Activated CD4-positive, alpha-beta T cell treated with anti-CD3 and anti-CD28 coated beads, Interleukin-2, amount 50 U/mL, for 48 hours (primary cell): Measurements from ENCODE around the gene INSIG1.

Experiments
- DNase-seq, 2 experiments: peaks; one replicate each; pipeline ENCODE4 v3.0.0-alpha.2; 2020

Gene INSIG1

DNA sequence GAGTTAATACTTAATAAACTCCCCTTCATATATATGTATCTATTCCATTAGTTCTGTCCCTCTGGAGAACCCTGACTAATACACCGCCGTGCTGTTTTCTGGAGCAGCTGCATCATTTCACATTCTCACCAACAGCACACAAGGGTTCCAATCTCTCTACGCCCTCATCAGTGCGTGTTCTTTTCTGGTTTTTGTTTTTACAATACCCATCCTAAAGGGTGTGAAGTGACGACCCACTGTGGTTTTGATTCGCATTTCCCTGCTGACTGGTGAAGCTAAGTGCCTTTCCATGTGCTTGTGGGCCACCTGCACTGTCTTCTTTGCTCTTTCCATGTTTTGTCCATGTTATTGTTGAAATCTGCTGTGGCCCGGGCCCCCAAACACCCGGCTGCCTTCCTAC is 11.0 kb upstream of the INSIG1 start:
- no peak for DNase-seq

DNA sequence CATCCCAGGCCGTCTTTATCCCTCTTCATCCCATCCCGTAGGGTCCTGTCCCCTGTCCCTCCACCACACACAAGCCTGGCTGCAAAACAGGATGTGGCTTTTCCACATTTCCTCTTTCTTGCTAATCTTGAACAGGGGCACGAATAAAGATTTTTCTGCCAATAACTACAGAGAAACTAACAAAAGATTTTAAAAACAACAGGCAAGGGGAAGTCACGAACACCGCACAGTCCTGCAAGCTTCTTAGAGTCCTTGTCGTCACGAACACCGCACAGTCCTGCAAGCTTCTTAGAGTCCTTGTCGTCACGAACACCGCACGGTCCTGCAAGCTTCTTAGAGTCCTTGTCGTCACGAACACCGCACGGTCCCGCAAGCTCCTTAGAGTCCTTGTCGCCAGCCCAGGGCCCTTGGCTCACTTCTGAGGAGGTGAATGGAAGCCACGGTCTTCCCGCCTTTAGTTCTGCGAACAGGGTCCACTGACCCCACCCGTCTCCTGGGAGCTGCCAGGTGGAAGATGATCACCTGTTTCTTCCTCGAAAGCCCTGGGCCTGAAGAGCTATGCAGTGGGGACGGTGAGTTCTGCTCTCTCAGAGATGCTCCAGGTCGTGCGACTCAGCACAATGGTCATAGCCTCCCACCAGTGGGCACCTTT is 10.3 kb upstream of the INSIG1 start:
- DNase-seq = no peak

GRCh38 chr7:155288055-155288454 is 9.6 kb upstream of the INSIG1 start:
- no peak for DNase-seq

DNA sequence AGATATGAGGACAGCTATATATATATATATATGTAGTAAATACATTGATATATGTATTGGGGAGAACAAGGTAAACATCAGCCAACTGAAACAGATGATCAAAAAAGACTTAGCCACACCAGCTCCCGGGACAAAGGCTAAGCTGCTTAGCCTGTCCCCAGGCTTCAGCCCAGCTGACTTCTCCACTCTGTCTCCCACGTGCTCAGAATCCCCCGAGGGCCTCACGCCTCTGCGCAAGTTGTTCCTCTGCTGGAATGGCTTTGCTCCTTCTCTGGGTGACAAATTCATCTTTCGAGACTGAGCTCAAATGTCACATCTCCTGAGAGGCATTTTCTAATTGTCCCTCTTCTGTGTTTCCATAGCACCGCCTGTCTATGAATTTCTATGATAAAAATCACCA is 8.6 kb upstream of the INSIG1 start:
- DNase-seq = no peak

DNA sequence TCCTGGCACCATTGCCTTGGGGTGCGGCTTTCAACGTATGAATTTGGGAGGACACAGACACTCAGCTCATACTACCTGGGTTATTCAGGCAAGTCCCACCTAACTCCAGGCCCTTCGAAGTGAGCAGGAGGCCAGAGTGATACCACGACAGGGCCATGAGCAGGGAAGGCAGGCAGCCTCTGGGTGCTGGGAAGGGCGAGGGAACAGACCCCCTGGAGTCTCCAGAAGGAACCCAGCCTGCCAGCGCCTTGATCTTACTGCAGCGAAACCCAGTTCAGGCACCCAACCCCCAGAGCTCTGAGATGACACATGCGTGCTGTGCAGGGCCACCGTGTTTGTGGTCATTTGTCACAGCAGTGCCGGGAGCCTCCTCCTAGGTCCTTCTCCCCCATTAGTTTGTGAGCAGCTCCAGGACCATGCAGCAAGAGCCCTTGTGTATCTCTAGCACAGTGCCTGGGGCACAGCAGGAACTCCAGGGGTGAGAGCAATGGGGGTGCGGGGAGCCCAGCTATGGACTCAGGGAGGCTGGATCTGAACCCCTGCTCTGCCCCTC is 7.7 kb upstream of the INSIG1 start:
- DNase-seq = no peak

DNA sequence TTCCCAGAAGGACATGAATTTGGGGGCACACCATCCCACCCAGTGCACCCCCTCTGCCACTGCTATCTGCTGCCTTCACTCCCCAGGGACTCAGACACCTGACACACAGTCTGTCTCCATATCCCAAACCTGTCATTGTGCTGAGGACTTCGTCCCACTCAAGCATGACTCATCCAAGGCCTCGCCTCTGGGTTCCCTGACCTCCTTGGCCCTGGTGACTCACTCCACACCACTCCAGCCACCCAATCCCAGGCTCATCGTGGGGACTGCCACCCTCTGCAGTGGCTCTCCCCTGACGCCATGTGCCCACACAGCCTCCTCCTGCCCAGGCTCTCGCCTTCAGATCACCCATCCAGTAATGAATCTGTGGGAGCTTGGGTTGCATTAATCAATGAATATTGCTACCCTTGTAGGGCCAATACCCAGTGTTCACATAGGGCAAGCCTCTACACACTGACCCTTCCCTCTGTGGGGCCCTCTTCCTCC is 6.6 kb upstream of the INSIG1 start:
- DNase-seq = peak; percentile 24 to 44

DNA sequence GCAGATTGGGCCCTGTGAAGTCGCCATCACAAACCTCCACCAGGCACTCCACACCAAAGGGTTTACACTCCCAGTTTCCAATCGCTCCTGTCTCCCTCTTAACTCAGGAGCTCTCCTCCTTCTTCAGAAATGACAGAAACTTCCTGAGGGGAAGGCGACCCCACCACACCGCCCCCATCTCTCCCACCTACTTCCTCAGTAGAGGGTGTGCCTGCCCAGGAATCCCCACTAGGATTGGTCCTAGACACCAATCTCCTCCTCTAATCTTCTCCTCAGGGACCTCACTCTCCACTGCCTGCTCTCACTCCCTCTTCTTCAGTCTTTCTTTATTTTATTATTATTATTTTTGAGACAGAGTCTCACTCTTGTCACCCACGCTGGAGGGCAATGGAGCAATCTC is 5.9 kb upstream of the INSIG1 start:
- no peak for DNase-seq

DNA sequence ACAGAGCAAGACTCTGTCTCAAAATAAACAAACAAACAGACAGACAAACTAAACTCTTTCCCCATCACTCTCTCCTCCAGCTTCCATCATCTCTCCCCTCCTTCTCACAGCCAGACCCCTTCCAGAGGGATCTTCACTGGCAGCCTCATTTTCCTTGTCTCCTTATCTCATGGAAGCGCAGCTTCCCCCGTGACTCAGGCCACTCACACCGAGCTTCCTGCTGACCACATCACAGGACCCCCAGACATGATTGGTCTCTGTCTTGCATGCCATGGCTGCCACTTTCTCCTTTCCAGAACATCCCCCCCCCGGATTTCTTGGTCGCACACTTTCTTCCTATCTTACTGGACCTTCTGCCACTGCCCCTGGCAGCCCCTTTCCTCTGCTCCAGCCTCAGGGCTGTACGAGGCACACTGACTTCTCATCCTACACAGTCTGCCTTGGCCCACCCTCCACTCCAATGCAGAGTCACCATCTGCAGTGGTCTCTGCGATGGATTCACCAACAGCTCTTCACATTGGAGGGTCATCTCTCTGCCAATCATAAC is 4.9 kb upstream of the INSIG1 start:
- DNase-seq = no peak

DNA sequence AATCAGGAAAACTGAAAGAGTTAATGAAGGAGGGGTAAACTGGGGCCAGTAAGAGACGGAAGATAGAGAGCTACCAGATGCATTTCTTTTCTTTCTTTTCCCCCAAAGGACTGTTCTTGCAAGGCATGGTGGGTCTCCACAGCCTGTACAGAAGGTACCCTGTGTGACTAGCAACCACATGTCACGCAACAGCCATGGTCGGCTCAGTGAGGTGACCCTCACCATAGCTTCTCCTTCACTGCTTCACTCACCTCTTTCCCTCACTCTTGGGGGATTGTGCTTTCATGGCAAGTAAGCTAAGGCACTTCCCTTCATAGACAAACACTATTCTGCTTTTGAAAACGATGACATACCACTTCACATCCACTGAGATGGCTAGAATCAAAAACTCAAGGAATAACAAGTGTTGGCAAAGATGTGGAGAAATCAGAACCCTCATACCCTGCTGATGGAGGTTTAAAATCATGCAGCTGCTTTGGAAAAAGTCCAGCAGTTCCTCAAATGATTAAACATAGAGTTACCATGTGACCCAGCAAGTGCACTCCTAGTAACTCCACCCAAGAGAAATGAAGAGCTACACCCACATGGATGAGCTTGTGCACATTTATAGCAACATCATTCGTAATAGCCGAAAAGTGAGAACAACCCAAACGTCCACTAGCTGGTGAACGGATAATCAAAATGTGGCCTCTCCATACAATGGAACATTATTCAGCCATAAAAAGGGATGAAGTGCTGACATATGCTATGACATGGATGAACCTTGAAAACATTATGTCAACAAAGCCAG is 3.8 kb upstream of the INSIG1 start:
- no peak for DNase-seq

DNA sequence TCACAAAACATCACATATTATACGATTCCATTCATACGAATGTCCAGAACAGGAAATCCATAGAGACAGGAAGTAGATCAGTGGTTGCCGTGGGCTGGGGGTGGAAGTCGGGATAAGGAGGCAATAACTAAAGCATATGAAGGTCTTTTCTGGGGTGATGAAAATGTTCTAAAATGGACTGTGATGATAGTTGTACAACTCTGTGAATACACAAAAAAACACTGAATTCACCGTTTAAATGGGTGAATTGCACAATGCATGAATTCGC is 3.2 kb upstream of the INSIG1 start:
- DNase-seq = no peak

GRCh38 chr7:155295511-155295910 is 2.2 kb upstream of the INSIG1 start:
- DNase-seq = no peak

DNA sequence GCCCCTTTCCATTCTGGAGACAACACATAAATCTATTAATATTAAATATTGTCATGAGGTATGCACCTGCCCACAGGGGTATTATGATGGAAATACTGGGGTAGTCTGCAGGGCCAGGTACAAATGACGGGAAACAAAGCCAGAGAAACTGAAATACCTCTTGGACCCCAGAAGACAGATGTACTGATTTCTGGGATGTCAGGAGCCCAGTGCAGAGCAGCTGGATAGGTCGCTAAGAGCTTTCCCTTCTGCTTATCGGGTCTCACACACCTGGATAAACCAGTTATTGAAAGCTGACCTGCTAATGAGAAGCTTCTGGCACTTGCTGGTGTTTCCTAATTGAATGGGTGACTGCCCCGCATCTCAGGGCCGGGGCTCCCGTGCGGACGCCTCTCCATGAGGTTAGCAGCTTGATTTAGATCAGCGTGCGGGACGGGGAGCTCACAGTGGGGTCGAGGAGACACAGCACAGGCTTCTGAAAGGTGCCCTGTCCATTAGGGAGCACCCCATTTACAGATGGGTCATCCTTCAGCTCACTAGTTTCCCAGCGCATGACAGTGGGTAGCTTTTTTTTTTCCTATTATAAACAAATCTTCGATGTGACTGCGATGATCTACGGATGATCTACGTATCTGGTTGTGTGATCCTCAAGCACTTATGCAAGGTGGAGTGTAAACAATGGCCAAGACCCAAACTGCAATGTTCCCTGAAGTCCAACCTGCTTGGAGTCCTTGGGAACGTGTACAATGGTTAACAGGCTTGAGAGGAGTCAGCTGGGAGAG is 1.5 kb upstream of the INSIG1 start:
- no peak for DNase-seq

GRCh38 chr7:155296788-155297516 is 726 bp upstream of the INSIG1 start:
- DNase-seq = peak; percentile 80 to 85

DNA sequence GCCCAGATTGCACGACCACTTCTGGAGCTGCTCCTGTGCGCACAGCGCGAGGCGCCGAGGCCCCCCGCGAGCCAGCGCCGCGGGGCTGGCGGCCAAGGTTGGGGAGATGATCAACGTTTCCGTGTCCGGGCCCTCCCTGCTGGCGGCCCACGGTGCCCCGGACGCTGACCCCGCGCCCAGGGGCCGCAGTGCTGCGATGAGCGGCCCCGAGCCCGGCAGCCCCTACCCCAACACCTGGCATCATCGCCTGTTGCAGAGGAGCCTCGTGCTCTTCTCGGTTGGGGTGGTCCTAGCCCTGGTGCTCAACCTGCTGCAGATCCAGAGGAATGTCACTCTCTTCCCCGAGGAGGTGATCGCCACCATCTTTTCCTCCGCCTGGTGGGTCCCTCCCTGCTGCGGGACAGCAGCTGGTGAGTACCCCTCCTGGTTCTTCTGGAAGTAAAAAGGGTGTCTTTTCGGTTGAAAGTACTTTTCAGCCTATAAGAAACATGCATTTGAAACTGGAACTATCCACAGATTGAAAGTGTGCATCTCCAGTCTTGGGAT is 683 bp downstream of the INSIG1 start:
- DNase-seq = peak in 1 of 2 experiments; percentile 24

DNA sequence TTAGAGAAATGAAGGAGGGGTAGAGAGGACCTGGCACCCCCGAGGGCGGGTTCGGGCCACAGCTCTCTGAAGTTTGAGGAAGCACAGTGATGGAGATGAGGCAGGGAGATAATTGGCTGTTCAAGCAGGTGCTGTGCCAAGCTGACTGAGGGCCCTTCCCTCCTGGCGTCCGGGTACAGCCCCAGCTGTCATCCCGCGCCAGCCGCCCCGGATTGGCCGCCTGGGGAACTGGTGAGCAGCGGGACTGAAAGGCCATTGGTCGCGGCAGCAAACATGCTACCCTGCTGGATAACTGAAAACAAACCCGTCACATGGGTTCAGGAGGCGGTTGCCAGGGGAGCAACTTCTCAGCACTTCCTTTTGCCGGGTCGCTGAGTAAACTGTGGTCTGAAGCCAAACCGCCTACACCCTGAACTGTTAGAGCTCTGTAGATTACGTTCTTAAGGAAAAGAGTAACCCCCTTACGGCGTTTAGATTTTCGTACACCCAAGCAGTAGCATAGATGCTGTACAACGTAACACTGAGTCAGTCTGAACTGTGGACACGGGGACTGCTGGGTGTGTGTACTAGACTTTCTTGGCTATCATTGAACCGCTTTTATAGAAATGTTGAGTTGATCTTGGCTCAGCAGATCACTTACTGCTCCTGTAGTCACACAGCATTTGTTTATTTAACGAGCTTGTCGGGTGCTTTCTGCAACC is 1.3 kb downstream of the INSIG1 start:
- peak; percentile 92 to 95 for DNase-seq

DNA sequence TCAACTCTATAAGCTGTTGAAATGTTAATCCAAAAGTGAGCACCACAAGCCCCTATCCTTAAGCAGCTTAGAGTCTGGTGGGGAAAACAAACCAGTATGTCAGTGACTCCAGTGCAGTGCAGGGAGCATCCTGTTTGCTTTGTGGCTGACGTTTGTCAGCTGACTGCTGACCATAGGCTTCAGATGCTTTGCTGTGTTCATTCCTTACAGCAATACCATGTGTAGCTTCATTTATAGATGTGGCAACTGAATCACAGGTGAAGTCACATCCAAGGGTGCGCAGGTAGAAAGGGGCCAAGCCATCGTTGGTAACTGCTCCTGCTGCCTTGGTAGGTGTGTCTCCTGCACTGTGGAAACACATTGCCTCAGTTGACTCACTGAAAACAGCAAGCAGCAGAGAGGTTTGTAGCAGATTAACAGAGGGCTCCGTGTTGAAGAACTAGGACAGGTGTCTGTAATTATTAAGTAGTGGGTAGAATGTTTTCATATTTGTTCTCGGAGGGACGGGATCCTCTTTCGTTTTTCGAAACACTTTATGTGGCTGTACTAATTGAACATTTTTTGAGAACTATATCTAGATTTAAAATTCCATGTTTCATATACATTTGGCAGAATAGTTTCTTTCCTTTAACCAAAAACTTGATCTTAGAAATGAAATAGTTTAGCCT is 2.0 kb downstream of the INSIG1 start:
- no peak for DNase-seq

DNA sequence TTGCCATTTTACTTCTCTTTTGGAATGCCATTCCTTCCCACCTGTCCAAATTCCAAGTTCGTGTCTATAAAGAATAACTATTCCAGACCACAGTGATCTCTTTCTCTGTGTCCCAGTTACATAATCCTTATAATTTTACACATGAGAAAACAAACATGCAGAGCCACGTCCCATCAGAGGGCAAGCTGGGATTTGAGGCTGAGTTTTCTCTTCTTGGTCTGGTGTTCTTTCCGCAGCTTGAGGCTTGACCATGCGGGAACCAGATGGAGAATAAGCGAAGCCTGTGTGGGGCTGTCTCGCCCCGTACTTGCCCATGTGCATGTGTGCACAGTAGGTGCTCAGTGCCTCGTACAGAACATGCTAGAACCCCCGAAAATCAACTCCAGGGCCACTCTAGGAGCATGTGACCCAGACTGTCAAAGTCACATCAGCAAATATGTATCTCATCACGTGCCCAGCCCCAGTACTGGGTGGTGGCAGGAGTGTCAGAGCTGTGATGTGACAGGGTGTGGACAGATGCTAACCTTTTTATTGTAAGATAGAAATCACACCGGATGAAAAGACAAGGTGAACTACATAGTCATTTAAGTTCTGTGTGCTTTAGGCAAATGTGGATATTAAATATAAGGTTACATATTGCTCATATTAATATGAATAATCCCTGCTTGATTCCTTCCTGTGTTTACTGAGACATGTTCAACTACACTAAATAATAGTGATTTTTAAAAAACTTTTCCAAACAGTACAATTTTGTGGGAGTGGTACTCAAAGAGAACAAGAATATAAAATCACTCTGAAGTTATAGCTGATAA is 3.2 kb downstream of the INSIG1 start:
- no peak for DNase-seq

DNA sequence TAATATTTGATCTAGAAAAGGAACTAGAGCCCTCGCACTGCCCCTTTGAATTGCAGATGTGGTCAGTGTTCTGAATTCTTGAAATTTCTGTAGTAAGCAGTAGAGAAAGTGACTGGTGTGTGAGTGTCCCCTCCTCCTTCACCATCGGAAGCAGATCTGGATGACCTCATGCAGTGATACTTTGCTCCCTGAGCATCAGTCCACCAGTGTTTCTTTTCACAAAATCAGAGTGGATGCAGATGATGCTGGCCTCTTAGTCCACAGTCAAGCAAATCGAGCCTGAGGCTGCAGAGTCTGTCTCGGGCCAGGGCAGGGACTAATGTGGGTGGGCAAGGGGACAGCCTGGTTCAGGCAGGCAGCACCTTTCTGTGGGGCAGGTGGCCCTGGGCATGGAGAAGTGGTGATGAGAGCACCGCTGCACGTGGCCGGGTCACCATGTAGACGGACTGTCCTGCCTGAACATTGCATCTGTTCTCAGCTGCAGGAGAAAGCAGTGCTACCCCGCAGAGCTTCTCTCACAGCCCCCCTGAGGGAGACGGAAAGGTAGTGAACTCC is 5.4 kb downstream of the INSIG1 start:
- no peak for DNase-seq

- DNase-seq = no peak
These were observed 6.2 kb downstream of the INSIG1 start for GRCh38 chr7:155303897-155304296.
